GM21526 (cell line): ENCODE results near the gene BLID.

Experiments used
- ATAC-seq: cut with Tn5 transposase; IDR thresholded peaks from one replicate; pipeline ENCODE4 v1.9.1; 2021; ENCODE audit warnings: moderate library complexity; ENCODE audit not compliant: unreplicated experiment, low FRiP score

The BLID gene

GRCh38 chr11:122108192-122108799, 7.7 kb downstream of the BLID start:
- ATAC-seq: no peak

GRCh38 chr11:122107566-122107965, 8.4 kb downstream of the BLID start:
- no peak for ATAC-seq

GRCh38 chr11:122107045-122107444, 9.0 kb downstream of the BLID start:
- ATAC-seq: no peak

- ATAC-seq: no peak
Observed at GRCh38 chr11:122105044-122105758, 10.8 kb downstream of the BLID start.

GRCh38 chr11:122104341-122104740, 11.7 kb downstream of the BLID start:
- ATAC-seq: no peak

- no peak for ATAC-seq
Observed at GRCh38 chr11:122103726-122104125, 12.3 kb downstream of the BLID start.

GRCh38 chr11:122103321-122103720, 12.7 kb downstream of the BLID start:
- no peak for ATAC-seq

- ATAC-seq: no peak
Observed at GRCh38 chr11:122102426-122102825, 13.6 kb downstream of the BLID start.

GRCh38 chr11:122101625-122102291, 14.3 kb downstream of the BLID start:
- ATAC-seq: no peak

GRCh38 chr11:122100756-122101080, 15.3 kb downstream of the BLID start:
- ATAC-seq: no peak

- ATAC-seq: no peak
Observed at GRCh38 chr11:122100037-122100755, 15.8 kb downstream of the BLID start.

- no peak for ATAC-seq
Observed at GRCh38 chr11:122099374-122100036, 16.5 kb downstream of the BLID start.

GRCh38 chr11:122098261-122098980, 17.6 kb downstream of the BLID start:
- no peak for ATAC-seq

- no peak for ATAC-seq
Observed at GRCh38 chr11:122097419-122098001, 18.5 kb downstream of the BLID start.

- ATAC-seq: no peak
Observed at GRCh38 chr11:122096272-122097112, 19.5 kb downstream of the BLID start.

GRCh38 chr11:122095681-122096262, 20.2 kb downstream of the BLID start:
- ATAC-seq: no peak

GRCh38 chr11:122094836-122095235, 21.2 kb downstream of the BLID start:
- ATAC-seq: no peak

GRCh38 chr11:122093731-122094275, 22.2 kb downstream of the BLID start:
- ATAC-seq: no peak
